H1 (cell line): Measurements from ENCODE around the gene BRIP1.

Experiments used
- CTCF ChIP-seq, 3 experiments: IDR thresholded peaks; 1 replicate in 2 of 3; 2 replicates in 1 of 3; pipeline versions ENCODE4 v1.5.1 to v1.6.1; 2011; ENCODE audit warnings: low read length in 3 of 3, mild to moderate bottlenecking in 3 of 3, inconsistent platforms in 2 of 3, low read depth in 1 of 3, moderate library complexity in 1 of 3; ENCODE audit not compliant: insufficient read depth in 1 of 3; ENCODE audit errors: control extremely low read depth in 1 of 3
- POLR2AphosphoS5 ChIP-seq: IDR thresholded peaks from 2 replicates; pipeline ENCODE4 v1.6.1; 2011; ENCODE audit warnings: low read depth, low read length

GRCh38 chr17:61832463-61832862 lies 30.9 kb downstream of the BRIP1 start:
- TF ChIP-seq CTCF (IDR thresholded peaks at IDR 0.05; ENCODE audit: control extremely low read depth in 1 of 3, insufficient read depth in 1 of 3, low read depth in 1 of 3, low read length in 3 of 3) (no peak), POLR2AphosphoS5 (no peak)
